Neural cell (in vitro differentiated cells): Measurements from ENCODE around the gene DGCR6. TPM values are rescaled to one million over a fixed set of nuclear protein-coding genes. Genes with fewer than 3 reads are reported as not detected.
"Not testable (repeated sequence)": the region's sequence is repeated elsewhere in the genome, so short reads cannot be mapped to it uniquely, and the experiment has no call there.

Experiments
- H2AFZ ChIP-seq: fragments of 200-600, 300-800 bp; sonication (generic), shearing (Covaris generic); 2 replicates; pipeline ENCODE4 v1.6.0; 2014; ENCODE audit warnings: low read depth, mild to moderate bottlenecking, antibody characterized with exemption, low read length, moderate library complexity
- H3F3A ChIP-seq: fragments of 200-600 bp; shearing (Covaris generic); 2 replicates; pipeline ENCODE4 v1.6.1; 2016; ENCODE audit warnings: mild to moderate bottlenecking, moderate library complexity, mixed read lengths, antibody characterized with exemption, low read length; ENCODE audit not compliant: insufficient read depth, poor library complexity, severe bottlenecking
- H3K27ac ChIP-seq: fragments of 200-600, 300-800 bp; sonication (generic), shearing (Covaris generic); 2 replicates; pipeline ENCODE4 v1.5.1; 2014; ENCODE audit warnings: mild to moderate bottlenecking, low read length, moderate library complexity
- H3K27me3 ChIP-seq: fragments of 300-800, 200-600 bp; sonication (generic), shearing (Covaris generic); 2 replicates; pipeline ENCODE4 v1.6.0; 2014; ENCODE audit warnings: mild to moderate bottlenecking, low read depth, low read length, moderate library complexity; ENCODE audit not compliant: insufficient read depth
- H3K36me3 ChIP-seq: fragments of 300-800, 200-600 bp; sonication (generic), shearing (Covaris generic); 2 replicates; pipeline ENCODE4 v1.5.1; 2014; ENCODE audit warnings: mild to moderate bottlenecking, antibody characterized with exemption, low read length, moderate library complexity; ENCODE audit not compliant: insufficient read depth
- H3K4me2 ChIP-seq: fragments of 300-800, 200-600 bp; sonication (generic), shearing (Covaris generic); 2 replicates; pipeline ENCODE4 v1.6.0; 2014; ENCODE audit warnings: mild to moderate bottlenecking, low read length
- H3K4me3 ChIP-seq: fragments of 300-800, 200-600 bp; sonication (generic), shearing (Covaris generic); 2 replicates; pipeline ENCODE4 v1.5.1; 2014; ENCODE audit warnings: mild to moderate bottlenecking, low read length, moderate library complexity
- H3K79me2 ChIP-seq: fragments of 200-600 bp; shearing (Covaris generic); replicated peaks from 2 replicates; pipeline ENCODE4 v1.6.0; 2014; ENCODE audit warnings: mild to moderate bottlenecking, low read length, moderate library complexity; ENCODE audit not compliant: insufficient read depth
- H3K9ac ChIP-seq: fragments of 300-800, 200-600 bp; sonication (generic), shearing (Covaris generic); 2 replicates; pipeline ENCODE4 v1.6.1; 2016; ENCODE audit warnings: mild to moderate bottlenecking, low read length, mixed read lengths
- H3K9me2 ChIP-seq: fragments of 200-600 bp; shearing (Covaris generic); 2 replicates; pipeline ENCODE4 v1.6.1; 2016; ENCODE audit warnings: mild to moderate bottlenecking, low read length, mixed read lengths; ENCODE audit not compliant: insufficient read depth
- H3K9me3 ChIP-seq: fragments of 200-600, 300-800 bp; sonication (generic), shearing (Covaris generic); 2 replicates; pipeline ENCODE4 v1.6.1; 2016; ENCODE audit warnings: mild to moderate bottlenecking, mixed run types, low read length, moderate library complexity, mixed read lengths
- H4K20me1 ChIP-seq: fragments of 200-600 bp; shearing (Covaris generic); 2 replicates; pipeline ENCODE4 v1.6.1; 2016; ENCODE audit warnings: mild to moderate bottlenecking, mixed run types; ENCODE audit not compliant: insufficient read depth
- POLR2AphosphoS5 ChIP-seq: IDR thresholded peaks from 2 replicates; pipeline ENCODE4 v1.6.1; 2012
- polyA minus RNA-seq: library from RNA; depleted of rRNA, polyadenylated mRNA; stranded (reverse); fragments of >200 nt; gene quantifications from 2 replicates; pipeline ENCODE4 v1.2.3, GENCODE V29; 2014
- polyA plus RNA-seq: library from polyadenylated mRNA; depleted of rRNA; stranded (reverse); fragments of >200 nt; gene quantifications from 2 replicates; pipeline ENCODE4 v1.2.3, GENCODE V29; 2014
- TF ChIP-seq, protein P1 (sequence below): IDR thresholded peaks from 2 replicates; pipeline ENCODE4 v1.6.1; 2012; ENCODE audit warnings: borderline replicate concordance

Gene DGCR6
- 8.9 and 13.3 TPM in 2 replicates for polyA plus RNA-seq
- 10.4 and 13.6 TPM in 2 replicates for polyA minus RNA-seq

DNA sequence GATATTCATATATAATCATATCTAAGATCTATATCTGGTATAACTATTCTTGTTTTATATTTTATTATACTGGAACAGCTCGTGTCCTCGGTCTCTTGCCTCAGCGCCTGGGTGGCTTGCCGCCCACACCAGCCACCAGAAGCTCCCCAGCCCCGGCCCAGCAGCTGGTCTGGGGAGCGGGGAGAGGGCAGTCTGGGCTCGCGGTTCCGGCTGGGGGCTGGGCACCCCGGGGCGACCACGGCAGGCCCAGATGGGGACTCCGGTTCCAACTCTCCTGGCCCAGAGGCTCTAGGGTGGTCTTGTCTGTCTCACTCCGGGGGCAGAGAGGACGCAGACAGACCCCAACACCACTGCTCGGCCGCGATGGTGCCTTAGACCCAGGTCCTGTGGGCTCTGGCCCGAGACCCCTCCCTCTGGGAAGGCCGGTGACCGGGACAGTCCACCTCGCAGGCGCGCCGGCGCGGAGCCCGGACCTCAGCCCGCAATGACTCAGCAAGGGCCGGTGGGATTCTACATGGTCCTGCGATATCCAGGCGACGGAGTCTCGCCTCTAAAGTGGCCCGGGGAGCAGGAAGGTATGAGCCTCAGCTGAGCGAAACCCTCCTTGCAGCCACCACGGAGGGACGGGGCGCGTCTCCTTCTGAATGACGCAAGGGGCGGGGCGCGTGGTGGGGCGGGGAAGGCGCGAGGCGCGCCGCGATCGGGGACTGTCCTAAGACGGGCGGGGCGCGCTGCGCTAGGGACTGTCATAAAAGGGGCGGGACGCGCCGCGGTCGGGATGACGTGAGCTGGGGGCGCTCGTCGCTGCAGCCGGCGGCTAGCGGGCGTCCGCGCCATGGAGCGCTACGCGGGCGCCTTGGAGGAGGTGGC is at the start of gene DGCR6:
TSS of gene DGCR6 (plus strand) at position 781 of the 870 bp plus-strand sequence. CDS start at position 836, 55 bp downstream.
- Histone ChIP-seq H3K9me2 (no peaks in the 10 kb centered on the region), H3F3A (no peaks in the 10 kb centered on the region), H3K9me3 (no peaks in the 10 kb centered on the region), H4K20me1 (no peaks in the 10 kb centered on the region), H3K4me3 (no peak within 1 kb of the TSS), H3K36me3 (no peaks in the 10 kb centered on the region), H3K9ac (no peak within 1 kb of the TSS), H3K79me2 (no peaks in the 10 kb centered on the region), H3K27ac (no peak within 1 kb of the TSS), H3K4me2 (no peak within 1 kb of the TSS), H2AFZ (no peak within 1 kb of the TSS), H3K27me3 (no peaks in the 10 kb centered on the region)
- TF ChIP-seq, protein P1, sequence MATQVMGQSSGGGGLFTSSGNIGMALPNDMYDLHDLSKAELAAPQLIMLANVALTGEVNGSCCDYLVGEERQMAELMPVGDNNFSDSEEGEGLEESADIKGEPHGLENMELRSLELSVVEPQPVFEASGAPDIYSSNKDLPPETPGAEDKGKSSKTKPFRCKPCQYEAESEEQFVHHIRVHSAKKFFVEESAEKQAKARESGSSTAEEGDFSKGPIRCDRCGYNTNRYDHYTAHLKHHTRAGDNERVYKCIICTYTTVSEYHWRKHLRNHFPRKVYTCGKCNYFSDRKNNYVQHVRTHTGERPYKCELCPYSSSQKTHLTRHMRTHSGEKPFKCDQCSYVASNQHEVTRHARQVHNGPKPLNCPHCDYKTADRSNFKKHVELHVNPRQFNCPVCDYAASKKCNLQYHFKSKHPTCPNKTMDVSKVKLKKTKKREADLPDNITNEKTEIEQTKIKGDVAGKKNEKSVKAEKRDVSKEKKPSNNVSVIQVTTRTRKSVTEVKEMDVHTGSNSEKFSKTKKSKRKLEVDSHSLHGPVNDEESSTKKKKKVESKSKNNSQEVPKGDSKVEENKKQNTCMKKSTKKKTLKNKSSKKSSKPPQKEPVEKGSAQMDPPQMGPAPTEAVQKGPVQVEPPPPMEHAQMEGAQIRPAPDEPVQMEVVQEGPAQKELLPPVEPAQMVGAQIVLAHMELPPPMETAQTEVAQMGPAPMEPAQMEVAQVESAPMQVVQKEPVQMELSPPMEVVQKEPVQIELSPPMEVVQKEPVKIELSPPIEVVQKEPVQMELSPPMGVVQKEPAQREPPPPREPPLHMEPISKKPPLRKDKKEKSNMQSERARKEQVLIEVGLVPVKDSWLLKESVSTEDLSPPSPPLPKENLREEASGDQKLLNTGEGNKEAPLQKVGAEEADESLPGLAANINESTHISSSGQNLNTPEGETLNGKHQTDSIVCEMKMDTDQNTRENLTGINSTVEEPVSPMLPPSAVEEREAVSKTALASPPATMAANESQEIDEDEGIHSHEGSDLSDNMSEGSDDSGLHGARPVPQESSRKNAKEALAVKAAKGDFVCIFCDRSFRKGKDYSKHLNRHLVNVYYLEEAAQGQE, result no peak
- TF ChIP-seq POLR2AphosphoS5, result no peak

DNA sequence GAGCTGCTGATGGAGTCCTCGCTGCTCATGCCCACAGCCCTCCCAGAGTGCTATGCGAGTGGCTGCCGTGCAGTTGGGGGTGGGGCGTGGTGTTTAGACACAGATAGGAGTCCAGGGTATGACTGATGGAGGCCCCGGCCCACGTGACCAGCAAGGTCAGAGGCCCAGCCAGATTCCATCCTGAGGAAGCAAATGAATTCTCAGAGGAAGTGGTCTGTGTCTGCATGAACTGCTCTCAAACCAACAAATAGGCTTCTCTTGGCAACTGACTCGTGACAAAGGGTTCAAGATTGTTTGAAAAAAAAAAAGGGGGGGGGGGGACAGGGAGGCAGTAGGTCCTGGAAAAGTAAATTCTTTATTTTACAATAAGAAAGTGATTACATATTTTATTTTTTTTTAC is 46.8 kb upstream of the DGCR6 start:
- H3K4me3 ChIP-seq, H3K9me2 ChIP-seq, H3K79me2 ChIP-seq, H2AFZ ChIP-seq, H3K27me3 ChIP-seq, H3K9ac ChIP-seq, H3F3A ChIP-seq, H4K20me1 ChIP-seq, H3K4me2 ChIP-seq, H3K27ac ChIP-seq, H3K36me3 ChIP-seq, H3K9me3 ChIP-seq: not testable (repeated sequence)

DNA sequence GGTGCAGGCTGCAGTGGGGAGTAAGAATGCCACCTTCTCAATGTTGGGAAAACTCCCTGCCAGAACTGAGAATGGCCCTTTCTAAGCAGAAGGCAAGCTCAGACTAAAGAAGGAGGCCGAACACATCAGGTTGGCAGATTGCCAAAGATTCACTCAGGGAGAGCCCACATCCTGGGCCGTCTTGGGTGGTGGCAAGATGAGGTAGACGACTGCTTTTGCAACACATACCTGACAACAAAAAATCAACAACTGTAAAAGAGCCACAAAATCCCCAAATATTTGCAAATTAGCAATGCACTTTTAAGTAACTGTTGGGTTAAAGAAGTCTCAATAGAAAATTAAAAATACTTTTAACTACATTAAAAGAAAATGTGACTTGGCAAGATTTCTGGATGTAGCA is 24.9 kb upstream of the DGCR6 start:
- H3K27me3 ChIP-seq, H3K9me2 ChIP-seq, H3K4me2 ChIP-seq, H3K4me3 ChIP-seq, H3K9me3 ChIP-seq, H3F3A ChIP-seq, H4K20me1 ChIP-seq, H3K36me3 ChIP-seq, H3K27ac ChIP-seq, H3K79me2 ChIP-seq, H3K9ac ChIP-seq, H2AFZ ChIP-seq: not testable (repeated sequence)

GRCh38 chr22:18884465-18884864 is 21.7 kb upstream of the DGCR6 start:
- not testable (repeated sequence) for H3K36me3 ChIP-seq, H3K79me2 ChIP-seq, H3K4me2 ChIP-seq, H3K9me3 ChIP-seq, H2AFZ ChIP-seq, H3K9me2 ChIP-seq, H3K9ac ChIP-seq, H3K27ac ChIP-seq, H3K27me3 ChIP-seq, H4K20me1 ChIP-seq, H3F3A ChIP-seq, H3K4me3 ChIP-seq
